Subcutaneous abdominal adipose tissue (tissue), 5 donors: Measurements from ENCODE around the gene TTL.
"Not testable (repeated sequence)": the region's sequence is repeated elsewhere in the genome, so short reads cannot be mapped to it uniquely, and the experiment has no call there.

ENCODE experiments used
- H3K27ac ChIP-seq: one replicate; pipeline ENCODE4 v1.7.0; 2013; ENCODE audit warnings: low read depth, mild to moderate bottlenecking, inconsistent platforms, low read length, moderate library complexity
- H3K27me3 ChIP-seq, 5 donors: one replicate each; pipeline ENCODE4 v1.7.0; 2013; ENCODE audit warnings: low read length in 5 of 5, inconsistent platforms in 1 of 5; ENCODE audit not compliant: control insufficient read depth in 5 of 5, insufficient read depth in 4 of 5
- H3K36me3 ChIP-seq, 5 donors: one replicate each; pipeline ENCODE4 v1.7.0; 2013; ENCODE audit warnings: low read length in 5 of 5; ENCODE audit not compliant: control insufficient read depth in 5 of 5, insufficient read depth in 5 of 5
- H3K4me1 ChIP-seq, 5 donors: one replicate each; pipeline ENCODE4 v1.7.0; 2013; ENCODE audit warnings: low read length in 5 of 5, mild to moderate bottlenecking in 3 of 5, moderate library complexity in 1 of 5; ENCODE audit not compliant: control insufficient read depth in 5 of 5, insufficient read depth in 5 of 5
- H3K4me3 ChIP-seq, 5 donors: one replicate each; pipeline ENCODE4 v1.7.0; 2013; ENCODE audit warnings: low read length in 5 of 5, low read depth in 1 of 5
- H3K9ac ChIP-seq, 5 donors: one replicate each; pipeline ENCODE4 v1.7.0; 2013; ENCODE audit warnings: low read length in 5 of 5, mild to moderate bottlenecking in 4 of 5, moderate library complexity in 3 of 5
- H3K9me3 ChIP-seq, 5 donors: one replicate each; pipeline ENCODE4 v1.7.0; 2013; ENCODE audit warnings: low read length in 5 of 5; ENCODE audit not compliant: control insufficient read depth in 5 of 5
- donor health status: healthy.
- donor health status: healthy.
- donor health status: healthy.
- donor health status: healthy.
- donor health status: healthy.

The TTL gene

DNA sequence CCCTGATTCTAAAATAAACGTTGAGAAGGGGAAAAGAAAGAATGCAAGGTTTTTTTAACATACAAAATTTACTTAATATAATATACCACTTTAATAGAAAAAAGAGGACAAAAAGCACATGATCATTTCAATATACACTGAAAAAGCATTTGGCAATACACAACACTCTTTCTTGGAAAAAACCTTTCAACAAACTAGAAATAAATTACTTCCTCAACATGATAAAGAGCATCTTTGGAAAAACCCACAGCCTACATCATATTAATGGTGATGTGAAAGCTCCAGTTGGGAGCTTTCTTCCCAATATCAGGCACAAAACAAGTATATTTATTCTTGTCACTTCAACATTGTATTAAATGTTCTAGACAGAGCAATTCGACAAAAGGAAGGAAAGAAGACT is 57.4 kb downstream of the TTL start:
- H3K27ac ChIP-seq: no peak overlapping the region
- H3K4me3 ChIP-seq: no peak overlapping the region
- no peaks in the 10 kb centered on the region for H3K27me3 ChIP-seq
- H3K4me1 ChIP-seq: peaks cover 6 to 27% (median 21%) of the 10 kb centered on the region in 5 donors
- H3K9me3 ChIP-seq: no peaks in the 10 kb centered on the region
- no peaks in the 10 kb centered on the region for H3K36me3 ChIP-seq
- no peak overlapping the region for H3K9ac ChIP-seq

DNA sequence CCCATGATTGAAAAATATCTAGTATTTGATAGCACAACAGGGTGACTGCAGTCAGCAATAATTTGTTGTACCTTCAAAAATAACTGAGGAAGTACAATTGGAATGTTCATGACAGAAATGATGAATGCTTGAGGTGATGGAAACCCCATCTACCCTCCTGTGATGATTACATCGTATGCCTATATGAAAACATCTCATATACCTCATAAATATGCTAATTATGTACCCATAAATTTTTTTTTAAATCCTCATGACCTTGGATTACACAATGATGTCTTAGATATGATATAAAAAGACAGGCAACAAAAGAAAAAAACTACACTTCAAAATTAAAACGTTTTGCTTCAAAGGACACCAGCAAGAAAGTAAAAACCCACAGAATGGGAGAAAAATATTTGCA is 59.0 kb downstream of the TTL start:
- H3K9ac ChIP-seq: no peak overlapping the region
- no peaks in the 10 kb centered on the region for H3K27me3 ChIP-seq
- H3K9me3 ChIP-seq: no peaks in the 10 kb centered on the region
- H3K4me3 ChIP-seq: peak overlapping the region in 2 of 5 donors; percentile 78 to 100
- H3K36me3 ChIP-seq: no peaks in the 10 kb centered on the region
- H3K4me1 ChIP-seq: peaks cover 6 to 27% (median 25%) of the 10 kb centered on the region in 5 donors
- no peak overlapping the region for H3K27ac ChIP-seq

DNA sequence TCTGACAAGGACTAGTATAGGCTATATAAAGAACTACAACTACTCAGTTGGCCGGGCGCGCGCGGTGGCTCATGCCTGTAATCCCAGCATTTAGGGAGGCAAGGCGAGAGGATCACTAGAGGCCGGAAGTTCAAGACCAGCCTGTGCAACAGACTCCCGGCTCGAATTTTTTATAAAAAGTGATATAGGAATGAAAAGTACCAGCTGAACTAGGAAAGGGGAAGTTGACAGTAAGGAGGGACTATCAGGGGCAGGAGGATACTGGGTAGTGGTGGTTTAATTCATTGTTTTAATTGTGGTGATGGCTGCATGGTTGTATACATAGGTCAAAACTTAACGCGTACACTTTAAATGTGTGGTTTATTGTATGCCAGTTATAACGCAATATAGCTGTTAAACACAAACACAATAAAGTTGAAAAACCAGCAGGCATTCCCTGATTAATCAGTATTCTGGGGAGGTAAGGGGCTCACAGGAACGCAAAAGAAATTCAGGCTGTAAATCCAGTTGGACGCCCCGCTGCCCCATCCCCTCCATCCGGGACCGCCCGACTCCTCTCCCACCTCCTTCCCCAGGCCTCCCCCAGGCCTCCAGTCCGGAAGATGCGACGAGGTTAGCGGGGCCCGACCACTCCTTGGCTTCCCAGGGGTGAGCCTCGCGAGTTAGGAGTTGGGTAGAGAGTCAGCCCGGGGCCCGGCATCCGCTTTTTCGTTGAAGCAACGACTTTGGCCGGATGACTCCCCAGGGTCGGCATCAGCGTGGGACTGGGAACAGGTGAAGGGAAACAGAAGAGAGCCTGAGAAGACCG is 59.6 kb downstream of the TTL start:
- H3K9me3 ChIP-seq: no peaks in the 10 kb centered on the region
- H3K27me3 ChIP-seq: no peaks in the 10 kb centered on the region
- peaks cover 6 to 27% (median 25%) of the 10 kb centered on the region in 5 donors for H3K4me1 ChIP-seq
- peak overlapping the region; percentile 75 for H3K27ac ChIP-seq
- peak overlapping the region; percentile 78 to 100 (median 88) for H3K4me3 ChIP-seq
- H3K36me3 ChIP-seq: peaks cover 0 to 3% (median 0%) of the 10 kb centered on the region in 5 donors
- H3K9ac ChIP-seq: peak overlapping the region; percentile 55 to 90 (median 86)

- Histone ChIP-seq H3K27ac (peak within 1 kb of the TSS; percentile 75), H3K27me3 (no peaks in the 10 kb centered on the region), H3K9ac (peak within 1 kb of the TSS; percentile 55 to 90 (median 86)), H3K4me1 (peaks cover 6 to 33% (median 30%) of the 10 kb centered on the region in 5 donors), H3K36me3 (peaks cover 0 to 7% (median 2%) of the 10 kb centered on the region in 5 donors), H3K4me3 (peak within 1 kb of the TSS; percentile 78 to 100 (median 88)), H3K9me3 (no peaks in the 10 kb centered on the region)
These were observed 60.4 kb downstream of the TTL start, which contains the start of gene POLR1B for GRCh38 chr2:112542123-112542983. POLR1B (plus strand) TSS chr2:112542465; CDS start chr2:112542495, 30 bp downstream.

DNA sequence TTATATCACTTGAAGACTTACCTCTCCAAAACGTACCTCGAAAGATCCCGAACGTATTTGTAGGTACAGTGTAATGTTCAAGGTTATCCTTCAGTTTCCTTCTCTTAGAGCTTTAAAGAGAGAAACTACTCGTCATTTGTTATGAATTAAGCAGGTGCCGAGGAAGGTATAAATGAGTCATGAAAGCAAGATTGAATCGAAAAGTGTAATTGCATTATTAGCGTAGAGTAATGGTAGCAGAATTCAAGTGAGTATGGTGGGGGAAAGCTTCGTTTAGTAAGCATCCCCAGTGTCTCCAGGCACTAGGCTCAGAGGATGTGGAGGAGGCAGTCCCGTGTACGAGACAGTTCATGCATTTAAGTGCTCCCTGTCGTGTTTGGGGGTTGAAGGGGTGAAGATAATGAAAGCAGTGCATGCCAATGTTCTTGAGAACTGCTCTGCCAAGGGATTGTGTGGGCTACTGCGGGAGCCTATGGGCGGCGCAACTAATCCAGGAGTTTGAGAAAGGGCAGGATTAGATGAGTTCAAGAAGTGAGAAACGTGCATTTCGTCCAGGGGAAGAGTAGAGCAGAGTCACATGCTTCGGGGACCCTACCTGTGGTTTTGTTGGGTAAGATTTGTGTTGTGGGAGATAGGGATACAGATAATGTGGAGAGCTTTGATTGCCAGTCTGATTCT is 61.2 kb downstream of the TTL start:
- peak overlapping the region; percentile 78 to 100 (median 88) for H3K4me3 ChIP-seq
- peak overlapping the region; percentile 16 to 90 (median 86) for H3K9ac ChIP-seq
- H3K27ac ChIP-seq: no peak overlapping the region
- H3K36me3 ChIP-seq: peaks cover 0 to 15% (median 8%) of the 10 kb centered on the region in 5 donors
- peaks cover 6 to 34% (median 32%) of the 10 kb centered on the region in 5 donors for H3K4me1 ChIP-seq
- H3K9me3 ChIP-seq: no peaks in the 10 kb centered on the region
- no peaks in the 10 kb centered on the region for H3K27me3 ChIP-seq

- peaks cover 6 to 29% (median 21%) of the 10 kb centered on the region in 5 donors for H3K4me1 ChIP-seq
- no peaks in the 10 kb centered on the region for H3K9me3 ChIP-seq
- H3K4me3 ChIP-seq: no peak overlapping the region
- H3K36me3 ChIP-seq: peaks cover 6 to 52% (median 34%) of the 10 kb centered on the region in 5 donors
- H3K27me3 ChIP-seq: no peaks in the 10 kb centered on the region
- no peak overlapping the region for H3K9ac ChIP-seq
- H3K27ac ChIP-seq: no peak overlapping the region
These were observed 65.4 kb downstream of the TTL start for GRCh38 chr2:112547333-112547732.

- peaks cover 0 to 14% (median 7%) of the 10 kb centered on the region in 5 donors for H3K4me1 ChIP-seq
- H3K27me3 ChIP-seq: no peaks in the 10 kb centered on the region
- H3K4me3 ChIP-seq: no peak overlapping the region
- H3K9me3 ChIP-seq: no peaks in the 10 kb centered on the region
- no peak overlapping the region for H3K9ac ChIP-seq
- H3K36me3 ChIP-seq: peaks cover 16 to 68% (median 47%) of the 10 kb centered on the region in 5 donors
- no peak overlapping the region for H3K27ac ChIP-seq
These were observed 67.0 kb downstream of the TTL start for GRCh38 chr2:112548980-112549379.

DNA sequence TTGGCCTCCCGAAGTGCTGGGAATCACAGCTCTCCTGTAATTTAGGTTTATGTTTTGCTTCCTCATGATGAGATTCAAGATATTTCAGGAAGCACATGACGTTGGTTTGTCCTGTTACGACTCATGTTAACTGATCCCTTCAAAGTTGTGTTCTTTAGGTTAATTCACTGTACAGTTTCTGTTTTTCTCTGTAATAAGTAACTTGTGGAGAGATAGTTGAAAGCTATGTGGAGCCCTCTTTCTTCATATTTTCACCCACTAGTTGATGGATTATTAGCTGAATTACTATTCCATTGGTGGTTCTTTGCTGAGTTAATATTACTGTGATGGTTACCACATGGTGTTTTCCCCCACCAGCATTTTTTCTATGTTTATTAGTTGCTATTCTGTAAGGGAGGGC is 84.1 kb downstream of the TTL start:
- no peak overlapping the region for H3K9ac ChIP-seq
- H3K4me1 ChIP-seq: no peaks in the 10 kb centered on the region
- peaks cover 0 to 9% (median 0%) of the 10 kb centered on the region in 5 donors for H3K9me3 ChIP-seq
- H3K36me3 ChIP-seq: peaks cover 30 to 81% (median 63%) of the 10 kb centered on the region in 5 donors
- H3K27me3 ChIP-seq: no peaks in the 10 kb centered on the region
- H3K27ac ChIP-seq: no peak overlapping the region
- H3K4me3 ChIP-seq: no peak overlapping the region

GRCh38 chr2:112566508-112566907 is 84.6 kb downstream of the TTL start:
- not testable (repeated sequence) for H3K9ac ChIP-seq, H3K4me3 ChIP-seq, H3K4me1 ChIP-seq, H3K9me3 ChIP-seq, H3K27me3 ChIP-seq, H3K27ac ChIP-seq
- H3K36me3 ChIP-seq: peaks cover 30 to 81% (median 62%) of the 10 kb centered on the region in 5 donors
